Naive thymus-derived CD4-positive, alpha-beta T cell (primary cell): ENCODE data around the gene AHSP. TPM values are rescaled to one million over a fixed set of nuclear protein-coding genes. Genes with fewer than 3 reads are reported as not detected.

Experiments
- ATAC-seq: fragments of 150-1000 bp; cut with Tn5 transposase; 2 replicates; pipeline ENCODE4 v1.10.0; 2021; ENCODE audit warnings: mild to moderate bottlenecking, moderate library complexity
- CTCF ChIA-PET: fragments of 350-600 bp; sonication (Branson Sonifier 250); formaldehyde crosslinking; loops from one replicate; lab custom pipeline; 2021; ENCODE audit warnings: antibody characterized with exemption; lab: Charles Lee
- POLR2A ChIA-PET: fragments of 350-600 bp; sonication (Branson Sonifier 250); formaldehyde crosslinking; loops from one replicate; lab custom pipeline; 2021; ENCODE audit warnings: antibody characterized with exemption, inconsistent platforms; lab: Charles Lee
- DNase-seq, 9 donors: peaks; one replicate each; pipeline versions ENCODE4 v3.0.0 to v3.0.0-alpha.2; 2020 to 2022; ENCODE audit warnings: mixed read lengths in 1 of 9
- H3K27ac ChIP-seq: one replicate; pipeline ENCODE4 v1.7.0; 2013; ENCODE audit warnings: mild to moderate bottlenecking, low read depth, low read length, moderate library complexity
- H3K27me3 ChIP-seq, 2 donors: one replicate each; pipeline ENCODE4 v1.7.0; 2013; ENCODE audit warnings: low read length in 2 of 2, mild to moderate bottlenecking in 2 of 2, moderate library complexity in 2 of 2; ENCODE audit not compliant: control insufficient read depth in 2 of 2, insufficient read depth in 2 of 2
- H3K36me3 ChIP-seq, 3 experiments: 1 replicate in 2 of 3; 2 replicates in 1 of 3; pipeline ENCODE4 v1.7.0; 2013; ENCODE audit warnings: low read length in 3 of 3, mild to moderate bottlenecking in 3 of 3, moderate library complexity in 1 of 3; ENCODE audit not compliant: insufficient read depth in 3 of 3, control insufficient read depth in 2 of 3
- H3K4me1 ChIP-seq, 2 donors: one replicate each; pipeline ENCODE4 v1.7.0; 2013; ENCODE audit warnings: low read length in 2 of 2, mild to moderate bottlenecking in 2 of 2, moderate library complexity in 1 of 2; ENCODE audit not compliant: control insufficient read depth in 2 of 2, insufficient read depth in 2 of 2
- H3K4me3 ChIP-seq: 2 replicates; pipeline ENCODE4 v1.7.0; 2013; ENCODE audit warnings: mild to moderate bottlenecking, low read length
- H3K9me3 ChIP-seq, 3 experiments: 1 replicate in 2 of 3; 2 replicates in 1 of 3; pipeline ENCODE4 v1.7.0; 2013; ENCODE audit warnings: low read length in 3 of 3; ENCODE audit not compliant: control insufficient read depth in 2 of 3
- H3K27ac Mint-ChIP-seq, 9 donors: one replicate each; pipeline ENCODE4 v1.8.0; 2020 to 2022; ENCODE audit warnings: mixed read lengths in 9 of 9, mild to moderate bottlenecking in 8 of 9, moderate library complexity in 5 of 9, inconsistent platforms in 2 of 9
- H3K27me3 Mint-ChIP-seq, 5 donors: one replicate each; pipeline ENCODE4 v1.8.0; 2021 to 2022; ENCODE audit warnings: mixed read lengths in 5 of 5, mild to moderate bottlenecking in 1 of 5
- H3K36me3 Mint-ChIP-seq, 5 donors: one replicate each; pipeline ENCODE4 v1.8.0; 2020 to 2022; ENCODE audit warnings: mixed read lengths in 5 of 5, mild to moderate bottlenecking in 3 of 5, inconsistent platforms in 1 of 5
- H3K4me1 Mint-ChIP-seq, 7 donors: one replicate each; pipeline ENCODE4 v1.8.0; 2020 to 2022; ENCODE audit warnings: mixed read lengths in 7 of 7, mild to moderate bottlenecking in 3 of 7, inconsistent platforms in 1 of 7
- H3K4me3 Mint-ChIP-seq, 10 donors: one replicate each; pipeline ENCODE4 v1.8.0; 2020 to 2022; ENCODE audit warnings: mild to moderate bottlenecking in 10 of 10, mixed read lengths in 10 of 10, moderate library complexity in 6 of 10, inconsistent platforms in 2 of 10
- H3K9me3 Mint-ChIP-seq, 11 donors: one replicate each; pipeline ENCODE4 v1.8.0; 2020 to 2022; ENCODE audit warnings: mixed read lengths in 11 of 11, mild to moderate bottlenecking in 4 of 11, inconsistent platforms in 1 of 11, moderate library complexity in 1 of 11
- intact Hi-C, 2 donors: fragments of 100-400 bp; cut with micrococcal nuclease; formaldehyde crosslinking; loops; one replicate each; pipeline ENCODE4 v1.15.1; 2023
- polyA plus RNA-seq, 2 donors: library from polyadenylated mRNA; unstranded; fragments of 300-500 nt; fragmentation: Illumina TruSeq; gene quantifications; one replicate each; pipeline ENCODE4 v1.2.3, GENCODE V29; 2021
- total RNA-seq, 6 experiments: library from RNA in 5 of 6; stranded (reverse) in 5 of 6; gene quantifications; 1 replicate in 5 of 6; 2 replicates in 1 of 6; pipeline ENCODE4 v1.2.3 and lab custom pipeline; 2021 to 2026

The AHSP gene
- total and polyA plus RNA-seq, 7 experiments from 2014 or later, result not detected

GRCh38 chr16:31531096-31531495 is 3.4 kb downstream of the AHSP start:
- Histone ChIP-seq H3K27me3 (no peaks in the 10 kb centered on the region), H3K4me1 (peaks cover 0 to 7% of the 10 kb centered on the region in 2 donors), H3K9me3 (no peaks in the 10 kb centered on the region), H3K4me3 (no peak overlapping the region), H3K27ac (no peak overlapping the region), H3K36me3 (no peaks in the 10 kb centered on the region)
- DNase-seq (no peak), ATAC-seq (no peak)
- Mint-ChIP-seq H3K9me3 (peaks cover 0 to 3% (median 0%) of the 10 kb centered on the region in 11 donors), H3K27me3 (peaks cover 26 to 52% (median 36%) of the 10 kb centered on the region in 5 donors), H3K27ac (no peak overlapping the region), H3K4me1 (peaks cover 0 to 25% (median 9%) of the 10 kb centered on the region in 7 donors), H3K4me3 (no peak overlapping the region), H3K36me3 (no peaks in the 10 kb centered on the region)
- intact Hi-C loops, result loop anchor here in 1 of 2 donors (10.0 kb wide), 1 partner anchor 124 kb away; no protein-coding TSS in a partner anchor
- POLR2A ChIA-PET, result interaction anchor here (0.5 kb wide), 1 partner anchor 192 kb away, joined by 3 read pairs; no protein-coding TSS in a partner anchor
- CTCF ChIA-PET, result no interaction called here

- Mint-ChIP-seq H3K36me3 (no peaks in the 10 kb centered on the region), H3K4me1 (peaks cover 0 to 25% (median 9%) of the 10 kb centered on the region in 7 donors), H3K27ac (no peak overlapping the region), H3K4me3 (no peak overlapping the region), H3K9me3 (peaks cover 0 to 3% (median 0%) of the 10 kb centered on the region in 11 donors), H3K27me3 (peaks cover 28 to 55% (median 44%) of the 10 kb centered on the region in 5 donors)
- no peaks in the 10 kb centered on the region for H3K36me3 ChIP-seq
- ChIA-PET POLR2A (no interaction called here), CTCF (interaction anchor here (1.1 kb wide), 1 partner anchor 401 kb away, joined by 3 read pairs; no protein-coding TSS in a partner anchor)
- H3K4me3 ChIP-seq, result no peak overlapping the region
- DNase-seq, result no peak
- no peak overlapping the region for H3K27ac ChIP-seq
- ATAC-seq, result no peak
- peaks cover 0 to 3% of the 10 kb centered on the region in 2 donors for H3K27me3 ChIP-seq
- intact Hi-C loops, result loop anchor here in 1 of 2 donors (10.0 kb wide), 1 partner anchor 123 kb away; no protein-coding TSS in a partner anchor
- peaks cover 0 to 7% of the 10 kb centered on the region in 2 donors for H3K4me1 ChIP-seq
- H3K9me3 ChIP-seq, result no peaks in the 10 kb centered on the region
These were observed 4.4 kb downstream of the AHSP start for GRCh38 chr16:31532120-31532519.

GRCh38 chr16:31532896-31533295 is 5.2 kb downstream of the AHSP start:
- H3K36me3 ChIP-seq, result no peaks in the 10 kb centered on the region
- DNase-seq (no peak), ATAC-seq (no peak)
- no peak overlapping the region for H3K4me3 ChIP-seq
- no peak overlapping the region for H3K4me3 Mint-ChIP-seq
- peaks cover 0 to 3% (median 0%) of the 10 kb centered on the region in 11 donors for H3K9me3 Mint-ChIP-seq
- CTCF ChIA-PET, result interaction anchor here (1.1 kb wide), 1 partner anchor 401 kb away, joined by 3 read pairs; no protein-coding TSS in a partner anchor
- H3K9me3 ChIP-seq, result no peaks in the 10 kb centered on the region
- no peak overlapping the region for H3K27ac Mint-ChIP-seq
- H3K4me1 ChIP-seq, result peaks cover 0 to 7% of the 10 kb centered on the region in 2 donors
- intact Hi-C loops, result loop anchor here in 1 of 2 donors (10.0 kb wide), 1 partner anchor 122 kb away; no protein-coding TSS in a partner anchor
- H3K4me1 Mint-ChIP-seq, result peaks cover 0 to 24% (median 12%) of the 10 kb centered on the region in 7 donors
- POLR2A ChIA-PET, result no interaction called here
- peaks cover 28 to 54% (median 43%) of the 10 kb centered on the region in 5 donors for H3K27me3 Mint-ChIP-seq
- peaks cover 0 to 5% of the 10 kb centered on the region in 2 donors for H3K27me3 ChIP-seq
- H3K36me3 Mint-ChIP-seq, result no peaks in the 10 kb centered on the region
- no peak overlapping the region for H3K27ac ChIP-seq

GRCh38 chr16:31535737-31536136 is 8.0 kb downstream of the AHSP start:
- H3K27me3 ChIP-seq, result peaks cover 0 to 5% of the 10 kb centered on the region in 2 donors
- no peaks in the 10 kb centered on the region for H3K4me1 ChIP-seq
- intact Hi-C loops, result loop anchor here in 1 of 2 donors (10.0 kb wide), 1 partner anchor 119 kb away; no protein-coding TSS in a partner anchor
- peaks cover 0 to 7% (median 0%) of the 10 kb centered on the region in 5 donors for H3K36me3 Mint-ChIP-seq
- peaks cover 0 to 11% (median 4%) of the 10 kb centered on the region in 7 donors for H3K4me1 Mint-ChIP-seq
- peaks cover 0 to 17% (median 11%) of the 10 kb centered on the region in 11 donors for H3K9me3 Mint-ChIP-seq
- no peaks in the 10 kb centered on the region for H3K36me3 ChIP-seq
- H3K9me3 ChIP-seq, result no peaks in the 10 kb centered on the region
- no peak overlapping the region for H3K27ac Mint-ChIP-seq
- no peak for DNase-seq
- CTCF ChIA-PET, result no interaction called here
- peaks cover 39 to 56% (median 48%) of the 10 kb centered on the region in 5 donors for H3K27me3 Mint-ChIP-seq
- no peak overlapping the region for H3K4me3 ChIP-seq
- POLR2A ChIA-PET, result no interaction called here
- H3K4me3 Mint-ChIP-seq, result no peak overlapping the region
- ATAC-seq, result no peak
- H3K27ac ChIP-seq, result no peak overlapping the region

GRCh38 chr16:31536804-31537361 is 9.2 kb downstream of the AHSP start:
- ChIA-PET CTCF (no interaction called here), POLR2A (no interaction called here)
- Histone ChIP-seq H3K4me1 (no peaks in the 10 kb centered on the region), H3K27me3 (peaks cover 0 to 5% of the 10 kb centered on the region in 2 donors), H3K4me3 (no peak overlapping the region), H3K27ac (no peak overlapping the region), H3K9me3 (no peaks in the 10 kb centered on the region), H3K36me3 (no peaks in the 10 kb centered on the region)
- intact Hi-C loops, result loop anchor here in 1 of 2 donors (10.0 kb wide), 1 partner anchor 118 kb away; no protein-coding TSS in a partner anchor
- Mint-ChIP-seq H3K27ac (no peak overlapping the region), H3K27me3 (peaks cover 39 to 64% (median 48%) of the 10 kb centered on the region in 5 donors), H3K4me1 (peaks cover 0 to 11% (median 4%) of the 10 kb centered on the region in 7 donors), H3K9me3 (peaks cover 0 to 24% (median 13%) of the 10 kb centered on the region in 11 donors), H3K36me3 (peaks cover 0 to 7% (median 0%) of the 10 kb centered on the region in 5 donors), H3K4me3 (peak overlapping the region in 2 of 10 donors; percentile 11 to 25)
- DNase-seq (no peak), ATAC-seq (no peak)

GRCh38 chr16:31537362-31538242 is 9.9 kb downstream of the AHSP start:
- no peak overlapping the region for H3K27ac Mint-ChIP-seq
- H3K27me3 Mint-ChIP-seq, result peaks cover 39 to 70% (median 48%) of the 10 kb centered on the region in 5 donors
- DNase-seq (no peak), ATAC-seq (no peak)
- POLR2A ChIA-PET, result no interaction called here
- CTCF ChIA-PET, result no interaction called here
- peaks cover 0 to 11% (median 4%) of the 10 kb centered on the region in 7 donors for H3K4me1 Mint-ChIP-seq
- H3K4me3 ChIP-seq, result no peak overlapping the region
- H3K36me3 ChIP-seq, result no peaks in the 10 kb centered on the region
- H3K9me3 Mint-ChIP-seq, result peaks cover 0 to 30% (median 17%) of the 10 kb centered on the region in 11 donors
- peak overlapping the region in 8 of 10 donors; percentile 47 to 73 (median 62) for H3K4me3 Mint-ChIP-seq
- no peaks in the 10 kb centered on the region for H3K4me1 ChIP-seq
- H3K36me3 Mint-ChIP-seq, result peaks cover 0 to 11% (median 4%) of the 10 kb centered on the region in 5 donors
- H3K27me3 ChIP-seq, result peaks cover 0 to 5% of the 10 kb centered on the region in 2 donors
- H3K9me3 ChIP-seq, result peaks cover 0 to 6% (median 0%) of the 10 kb centered on the region in 3 experiments
- H3K27ac ChIP-seq, result no peak overlapping the region
- intact Hi-C loops, result loop anchor here in 1 of 2 donors (10.0 kb wide), 1 partner anchor 117 kb away; no protein-coding TSS in a partner anchor
